ENCODE results near the gene MRI1. TPM values are rescaled to one million over a fixed set of nuclear protein-coding genes. Genes with fewer than 3 reads are reported as not detected.

Gene MRI1
- polyA plus RNA-seq, 1 donor (not counting 4 experiments of a cell fraction or from before 2014, with no cell fraction given): 22.8 TPM

DNA sequence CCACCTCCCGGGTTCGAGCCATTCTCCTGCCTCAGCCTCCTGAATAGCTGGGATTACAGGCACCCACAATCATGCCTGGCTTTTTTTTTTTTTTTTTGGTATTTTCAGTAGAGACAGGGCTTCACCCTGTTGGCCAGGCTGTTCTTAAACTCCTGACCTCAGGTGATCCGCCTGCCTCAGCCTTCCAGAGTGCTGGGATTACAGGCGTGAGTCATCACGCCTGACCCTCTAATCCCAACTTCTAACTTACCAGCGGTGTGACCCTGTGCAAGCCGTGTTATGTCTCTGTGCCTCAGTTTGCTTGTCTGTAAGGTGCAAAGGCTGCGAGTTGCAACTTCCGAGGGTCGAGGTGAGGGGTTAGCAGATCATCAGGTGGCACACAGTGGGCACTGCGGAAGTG is 48.2 kb downstream of the MRI1 start:
- H3K27me3 ChIP-seq (ENCODE audit: control insufficient read depth, extremely low read depth, insufficient read depth, low read length): no peaks in the 10 kb centered on the region
- dilution Hi-C loops (cut with MboI; ENCODE audit: extremely low pct_ligation_motif_present, low sequenced_read_pairs): no loop called here
- H4K20me1 ChIP-seq (ENCODE audit: control insufficient read depth, extremely low read depth, insufficient read depth, low read length): no peaks in the 10 kb centered on the region
- no peaks in the 10 kb centered on the region for H3K9me1 ChIP-seq (ENCODE audit: control insufficient read depth, extremely low read depth, insufficient read depth, low read length)
- peaks cover 5 to 21% of the 10 kb centered on the region in 2 experiments for H3K36me3 ChIP-seq (ENCODE audit: control insufficient read depth in 2 of 2, extremely low read depth in 1 of 2, insufficient read depth in 2 of 2, low read length in 2 of 2)
- no peak overlapping the region for H3K4me3 ChIP-seq (ENCODE audit: control insufficient read depth in 2 of 3, extremely low read depth in 1 of 3, insufficient read depth in 2 of 3, low read depth in 1 of 3, low read length in 3 of 3)
- H2AFZ ChIP-seq (ENCODE audit: control insufficient read depth, low read length): no peak overlapping the region
- no peak for TF ChIP-seq EZH2 (IDR thresholded peaks at IDR 0.05; ENCODE audit: low read length)
- no peak for TF ChIP-seq CTCF (optimal IDR thresholded peaks at IDR 0.05 in 1 of 3, IDR thresholded peaks at IDR 0.05 in 1 of 3, conservative IDR thresholded peaks at IDR 0.05 in 1 of 3; ENCODE audit: extremely low read depth in 1 of 3, insufficient read depth in 2 of 3, low read length in 3 of 3)
- H3K79me2 ChIP-seq (ENCODE audit: control insufficient read depth, insufficient read depth, low read length): no peaks in the 10 kb centered on the region
- H3K4me2 ChIP-seq (ENCODE audit: control insufficient read depth, extremely low read depth, insufficient read depth, low read depth, low read length): no peak overlapping the region
- H3K9ac ChIP-seq (ENCODE audit: control insufficient read depth, extremely low read depth, insufficient read depth, low read length): no peak overlapping the region
- H3K4me1 ChIP-seq (ENCODE audit: control insufficient read depth, extremely low read depth, insufficient read depth, low read length): no peaks in the 10 kb centered on the region
- DNase-seq (ENCODE audit: low read depth, low spot score) (no peak), FAIRE-seq (no peak)
- H3K9me3 ChIP-seq (ENCODE audit: control insufficient read depth, low read depth, low read length): no peaks in the 10 kb centered on the region
- H3K27ac ChIP-seq (ENCODE audit: control insufficient read depth, insufficient read depth, low read length): no peak overlapping the region

- DNase-seq (ENCODE audit: low read depth, low spot score): no peak
- Histone ChIP-seq H3K27ac (ENCODE audit: control insufficient read depth, insufficient read depth, low read length) (no peak overlapping the region), H3K9me1 (ENCODE audit: control insufficient read depth, extremely low read depth, insufficient read depth, low read length) (no peaks in the 10 kb centered on the region), H2AFZ (ENCODE audit: control insufficient read depth, low read length) (no peak overlapping the region), H3K4me2 (ENCODE audit: control insufficient read depth, extremely low read depth, insufficient read depth, low read depth, low read length) (no peak overlapping the region), H3K27me3 (ENCODE audit: control insufficient read depth, extremely low read depth, insufficient read depth, low read length) (no peaks in the 10 kb centered on the region), H4K20me1 (ENCODE audit: control insufficient read depth, extremely low read depth, insufficient read depth, low read length) (no peaks in the 10 kb centered on the region), H3K36me3 (ENCODE audit: control insufficient read depth in 2 of 2, extremely low read depth in 1 of 2, insufficient read depth in 2 of 2, low read length in 2 of 2) (peaks cover 5 to 18% of the 10 kb centered on the region in 2 experiments), H3K9me3 (ENCODE audit: control insufficient read depth, low read depth, low read length) (no peaks in the 10 kb centered on the region), H3K9ac (ENCODE audit: control insufficient read depth, extremely low read depth, insufficient read depth, low read length) (no peak overlapping the region), H3K4me1 (ENCODE audit: control insufficient read depth, extremely low read depth, insufficient read depth, low read length) (no peaks in the 10 kb centered on the region), H3K4me3 (ENCODE audit: control insufficient read depth in 2 of 3, extremely low read depth in 1 of 3, insufficient read depth in 2 of 3, low read depth in 1 of 3, low read length in 3 of 3) (no peak overlapping the region), H3K79me2 (ENCODE audit: control insufficient read depth, insufficient read depth, low read length) (no peaks in the 10 kb centered on the region)
- FAIRE-seq: no peak
- TF ChIP-seq CTCF (optimal IDR thresholded peaks at IDR 0.05 in 1 of 3, IDR thresholded peaks at IDR 0.05 in 1 of 3, conservative IDR thresholded peaks at IDR 0.05 in 1 of 3; ENCODE audit: extremely low read depth in 1 of 3, insufficient read depth in 2 of 3, low read length in 3 of 3): no peak
- TF ChIP-seq EZH2 (IDR thresholded peaks at IDR 0.05; ENCODE audit: low read length): no peak
- dilution Hi-C loops (cut with MboI; ENCODE audit: extremely low pct_ligation_motif_present, low sequenced_read_pairs): no loop called here
Measured at GRCh38 chr19:13813147-13813546, 48.8 kb downstream of the MRI1 start.

All from keratinocyte (primary cell).